MCF 10A (cell line): ENCODE measurements around the gene TIPARP. TPM values are rescaled to one million over a fixed set of nuclear protein-coding genes. Genes with fewer than 3 reads are reported as not detected.

ENCODE experiments used
- BruUV-seq: library from RNA; stranded (reverse); fragments of 400-500 nt; replicated peaks from 2 replicates; lab custom pipeline; 2021; lab: Mats Ljungman, UMichigan
- CTCF ChIA-PET: fragments of 300-600 bp; sonication (Branson Sonifier 250); formaldehyde crosslinking; extraction: SDS; loops from one replicate; lab custom pipeline; 2021; ENCODE audit warnings: antibody characterized with exemption, inconsistent platforms; lab: Yijun Ruan, JAX
- POLR2A ChIA-PET: fragments of 300-600, 350-650 bp; sonication (Branson Sonifier 250); formaldehyde crosslinking; extraction: SDS; loops from one replicate; lab custom pipeline; 2020; ENCODE audit warnings: antibody characterized with exemption, inconsistent platforms; lab: Yijun Ruan, JAX
- DNase-seq: peaks from one replicate; pipeline ENCODE4 v3.0.0-alpha.2; 2018; ENCODE audit not compliant: unreplicated experiment
- H3K27ac Mint-ChIP-seq: one replicate; pipeline ENCODE4 v1.8.0; 2022; ENCODE audit warnings: mild to moderate bottlenecking, low read depth, mixed read lengths; ENCODE audit not compliant: unreplicated experiment
- H3K27me3 Mint-ChIP-seq: one replicate; pipeline ENCODE4 v1.8.0; 2022; ENCODE audit warnings: mixed read lengths; ENCODE audit not compliant: insufficient read depth, unreplicated experiment
- H3K36me3 Mint-ChIP-seq: one replicate; pipeline ENCODE4 v1.8.0; 2022; ENCODE audit warnings: mild to moderate bottlenecking, moderate library complexity, mixed read lengths; ENCODE audit not compliant: insufficient read depth, unreplicated experiment
- H3K4me1 Mint-ChIP-seq: one replicate; pipeline ENCODE4 v1.8.0; 2022; ENCODE audit warnings: mixed read lengths; ENCODE audit not compliant: insufficient read depth, unreplicated experiment
- H3K4me3 Mint-ChIP-seq: one replicate; pipeline ENCODE4 v1.8.0; 2022; ENCODE audit warnings: mild to moderate bottlenecking, moderate library complexity, mixed read lengths; ENCODE audit not compliant: unreplicated experiment
- H3K9me3 Mint-ChIP-seq: one replicate; pipeline ENCODE4 v1.8.0; 2022; ENCODE audit warnings: mixed read lengths; ENCODE audit not compliant: unreplicated experiment
- intact Hi-C: fragments of 100-400 bp; cut with micrococcal nuclease; formaldehyde crosslinking; loops from 2 replicates; pipeline ENCODE4 v1.14.1; 2022
- total RNA-seq: library from RNA; stranded (reverse); gene quantifications from 2 replicates; pipeline ENCODE4 v1.2.3, GENCODE V29; 2022
- TF ChIP-seq, protein P1 (sequence below): fragments of 200-600 bp; IDR thresholded peaks from one replicate; pipeline ENCODE4 v1.8.0; 2022; ENCODE audit warnings: antibody characterized with exemption, mild to moderate bottlenecking; ENCODE audit not compliant: unreplicated experiment

Gene TIPARP
- total RNA-seq, 1 experiment from 2014 or later: 50.0 TPM

DNA sequence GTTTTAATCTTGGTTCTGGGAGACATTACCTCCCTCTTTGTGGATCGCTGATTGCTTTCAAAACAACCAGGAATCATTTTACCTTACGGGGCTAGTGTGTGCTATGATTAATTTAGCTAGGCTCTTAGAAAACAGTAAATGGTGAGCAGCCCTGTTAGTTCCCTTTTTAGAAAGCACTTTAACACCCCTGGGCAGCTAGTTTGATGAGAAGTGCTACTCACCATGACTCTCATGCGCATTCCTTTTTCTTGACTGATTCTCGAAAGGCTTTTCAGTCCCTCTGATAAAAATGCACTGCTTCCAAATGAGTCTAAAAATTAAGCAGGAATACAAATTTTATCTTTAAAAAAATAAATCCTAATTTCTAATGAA, 76.5 kb downstream of the TIPARP start:
- no peaks in the 10 kb centered on the region for H3K27me3 Mint-ChIP-seq
- no peaks in the 10 kb centered on the region for H3K9me3 Mint-ChIP-seq
- POLR2A ChIA-PET: no interaction called here
- peaks cover 5% of the 10 kb centered on the region for H3K36me3 Mint-ChIP-seq
- BruUV-seq: no TSS peak
- CTCF ChIA-PET: interaction anchor here (0.5 to 1.8 kb wide), 3 partner anchors 12 to 654 kb away, joined by 3 to 4 read pairs (median 3); no protein-coding TSS in a partner anchor
- intact Hi-C loops: no loop called here
- TF ChIP-seq, protein P1, sequence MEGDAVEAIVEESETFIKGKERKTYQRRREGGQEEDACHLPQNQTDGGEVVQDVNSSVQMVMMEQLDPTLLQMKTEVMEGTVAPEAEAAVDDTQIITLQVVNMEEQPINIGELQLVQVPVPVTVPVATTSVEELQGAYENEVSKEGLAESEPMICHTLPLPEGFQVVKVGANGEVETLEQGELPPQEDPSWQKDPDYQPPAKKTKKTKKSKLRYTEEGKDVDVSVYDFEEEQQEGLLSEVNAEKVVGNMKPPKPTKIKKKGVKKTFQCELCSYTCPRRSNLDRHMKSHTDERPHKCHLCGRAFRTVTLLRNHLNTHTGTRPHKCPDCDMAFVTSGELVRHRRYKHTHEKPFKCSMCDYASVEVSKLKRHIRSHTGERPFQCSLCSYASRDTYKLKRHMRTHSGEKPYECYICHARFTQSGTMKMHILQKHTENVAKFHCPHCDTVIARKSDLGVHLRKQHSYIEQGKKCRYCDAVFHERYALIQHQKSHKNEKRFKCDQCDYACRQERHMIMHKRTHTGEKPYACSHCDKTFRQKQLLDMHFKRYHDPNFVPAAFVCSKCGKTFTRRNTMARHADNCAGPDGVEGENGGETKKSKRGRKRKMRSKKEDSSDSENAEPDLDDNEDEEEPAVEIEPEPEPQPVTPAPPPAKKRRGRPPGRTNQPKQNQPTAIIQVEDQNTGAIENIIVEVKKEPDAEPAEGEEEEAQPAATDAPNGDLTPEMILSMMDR: no peak
- H3K4me1 Mint-ChIP-seq: no peaks in the 10 kb centered on the region
- no peak for DNase-seq
- no peak overlapping the region for H3K4me3 Mint-ChIP-seq
- no peak overlapping the region for H3K27ac Mint-ChIP-seq

DNA sequence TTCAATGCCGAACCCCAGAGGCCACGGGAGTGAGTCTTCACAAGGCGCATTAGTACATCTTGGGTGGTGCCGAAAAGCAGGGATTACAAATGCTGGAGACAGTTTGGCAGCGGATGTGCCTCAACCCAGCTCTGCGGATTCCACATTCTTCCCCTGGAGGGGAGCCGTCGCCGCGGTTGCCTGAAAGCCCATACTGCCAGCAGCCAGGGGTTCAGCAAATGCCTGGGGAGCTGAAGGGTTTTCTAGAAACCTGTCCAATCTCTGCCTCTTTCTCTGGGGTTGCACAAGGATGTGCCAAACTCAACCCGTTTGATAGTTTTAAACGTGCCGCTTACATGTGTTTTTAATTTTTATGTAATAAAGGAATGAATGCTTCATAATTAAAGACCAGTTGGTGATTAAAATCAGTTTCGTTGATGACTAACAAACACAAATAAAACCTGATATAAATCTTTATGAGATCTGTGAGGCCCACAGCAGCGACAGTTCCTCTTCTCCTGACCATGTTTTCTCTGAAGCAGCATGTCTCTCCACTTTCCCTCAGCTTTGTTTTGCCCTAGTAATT, 77.2 kb downstream of the TIPARP start:
- Mint-ChIP-seq H3K4me3 (no peak overlapping the region), H3K27ac (no peak overlapping the region), H3K4me1 (no peaks in the 10 kb centered on the region), H3K36me3 (peaks cover 5% of the 10 kb centered on the region), H3K9me3 (no peaks in the 10 kb centered on the region), H3K27me3 (no peaks in the 10 kb centered on the region)
- intact Hi-C loops: no loop called here
- CTCF ChIA-PET: interaction anchor here (1.2 to 1.8 kb wide), 2 partner anchors 11 to 16 kb away, joined by 3 to 4 read pairs; no protein-coding TSS in a partner anchor
- no peak for DNase-seq
- no TSS peak for BruUV-seq
- POLR2A ChIA-PET: no interaction called here
- TF ChIP-seq, protein P1: no peak

Other genes with a start within 250 kb of the TIPARP start
- 447 and 568 TPM in 2 replicates for gene SSR3, start 119.5 kb upstream of the TIPARP start, total RNA-seq
- gene LEKR1, start 151.8 kb downstream of the TIPARP start, total RNA-seq: 1.3 and 2.2 TPM in 2 replicates